ENCODE results near the gene MSI2. TPM values are rescaled to one million over a fixed set of nuclear protein-coding genes. Genes with fewer than 3 reads are reported as not detected.

Gene MSI2
- total RNA-seq, 2 donors from 2014 or later, result 30.1 to 41.1 TPM

DNA sequence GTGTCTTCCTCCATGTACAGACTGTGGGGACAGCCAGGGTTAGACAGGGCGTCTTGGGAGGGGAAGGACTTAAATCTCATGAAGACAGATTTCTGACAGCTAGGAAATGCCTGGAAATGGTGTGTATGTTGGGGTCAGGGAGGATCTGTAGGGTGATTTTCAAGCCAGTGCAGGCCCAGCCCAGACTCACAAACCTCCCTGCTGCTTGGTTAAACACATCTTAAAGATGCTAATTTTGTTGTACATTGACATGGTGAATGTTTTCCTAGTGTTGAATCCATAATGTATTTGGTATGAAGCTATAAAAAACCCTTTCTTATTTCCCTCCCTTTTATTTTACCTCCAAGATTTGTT, 250.4 kb downstream of the MSI2 start:
- Histone ChIP-seq H3K36me3 (no peaks in the 10 kb centered on the region), H3K4me1 (peaks cover 0 to 35% of the 10 kb centered on the region in 2 donors), H3K9me3 (no peaks in the 10 kb centered on the region), H3K27ac (peak overlapping the region; percentile 17 to 68), H3K27me3 (no peaks in the 10 kb centered on the region), H3K4me3 (no peak overlapping the region)
- no peak for DNase-seq (ENCODE audit: low spot score)
- no peak for TF ChIP-seq CTCF (IDR thresholded peaks at IDR 0.05)

DNA sequence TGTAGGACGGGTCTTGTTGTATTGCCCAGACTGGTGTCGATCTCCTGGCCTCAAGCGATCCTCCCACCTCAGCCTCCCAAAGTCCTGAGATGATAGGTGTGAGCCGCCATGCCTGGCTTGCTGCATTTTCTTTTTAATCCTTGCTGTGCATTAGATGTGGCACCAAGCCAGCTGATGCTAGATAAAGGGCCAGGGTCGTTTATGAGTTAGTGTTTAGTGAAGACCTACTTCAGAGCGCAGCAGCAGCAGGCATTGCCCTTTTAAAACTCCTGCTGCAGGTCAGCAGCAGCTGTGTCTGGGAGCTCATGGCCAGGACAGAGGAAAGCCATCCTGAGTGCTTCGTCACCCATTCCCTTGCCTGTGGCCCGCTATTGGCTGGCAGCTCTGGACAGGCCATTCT, 251.5 kb downstream of the MSI2 start:
- DNase-seq (ENCODE audit: low spot score), result no peak
- no peak overlapping the region for H3K27ac ChIP-seq
- H3K4me1 ChIP-seq, result peaks cover 0 to 32% of the 10 kb centered on the region in 2 donors
- no peaks in the 10 kb centered on the region for H3K27me3 ChIP-seq
- H3K9me3 ChIP-seq, result no peaks in the 10 kb centered on the region
- H3K4me3 ChIP-seq, result no peak overlapping the region
- no peaks in the 10 kb centered on the region for H3K36me3 ChIP-seq
- no peak for TF ChIP-seq CTCF (IDR thresholded peaks at IDR 0.05)

GRCh38 chr17:57508671-57509070, 252.3 kb downstream of the MSI2 start:
- no peak for DNase-seq (ENCODE audit: low spot score)
- no peaks in the 10 kb centered on the region for H3K9me3 ChIP-seq
- H3K27me3 ChIP-seq, result no peaks in the 10 kb centered on the region
- H3K36me3 ChIP-seq, result no peaks in the 10 kb centered on the region
- TF ChIP-seq CTCF (IDR thresholded peaks at IDR 0.05), result no peak
- no peak overlapping the region for H3K4me3 ChIP-seq
- H3K4me1 ChIP-seq, result peaks cover 0 to 25% of the 10 kb centered on the region in 2 donors
- no peak overlapping the region for H3K27ac ChIP-seq

GRCh38 chr17:57511475-57512123, 255.3 kb downstream of the MSI2 start:
- DNase-seq (ENCODE audit: low spot score), result no peak
- H3K27ac ChIP-seq, result no peak overlapping the region
- H3K9me3 ChIP-seq, result no peaks in the 10 kb centered on the region
- no peak overlapping the region for H3K4me3 ChIP-seq
- no peak for TF ChIP-seq CTCF (IDR thresholded peaks at IDR 0.05)
- H3K36me3 ChIP-seq, result no peaks in the 10 kb centered on the region
- peaks cover 0 to 15% of the 10 kb centered on the region in 2 donors for H3K4me1 ChIP-seq
- H3K27me3 ChIP-seq, result no peaks in the 10 kb centered on the region

DNA sequence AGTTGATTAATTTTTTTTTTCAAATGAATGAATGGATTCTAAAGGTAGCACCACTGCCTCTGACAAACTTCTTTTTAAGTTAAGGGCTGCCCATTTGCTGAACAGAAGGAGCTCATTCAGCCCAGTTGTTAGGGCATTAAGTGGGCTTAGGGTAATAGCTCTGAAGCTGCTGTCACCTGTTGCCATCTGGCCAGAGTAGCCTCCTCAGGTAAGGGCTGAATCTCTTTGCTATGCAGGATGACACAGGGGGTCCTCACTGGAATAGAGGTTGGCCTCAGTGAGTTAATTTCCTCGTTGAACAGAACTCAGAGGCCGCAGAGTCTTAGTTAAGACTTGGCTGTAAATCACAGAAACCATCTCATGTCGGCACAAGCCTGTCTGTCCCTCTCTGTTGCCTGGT, 255.9 kb downstream of the MSI2 start:
- H3K4me1 ChIP-seq, result peaks cover 0 to 16% of the 10 kb centered on the region in 2 donors
- H3K36me3 ChIP-seq, result no peaks in the 10 kb centered on the region
- H3K9me3 ChIP-seq, result no peaks in the 10 kb centered on the region
- DNase-seq (ENCODE audit: low spot score), result no peak
- H3K4me3 ChIP-seq, result no peak overlapping the region
- TF ChIP-seq CTCF (IDR thresholded peaks at IDR 0.05), result no peak
- no peaks in the 10 kb centered on the region for H3K27me3 ChIP-seq
- no peak overlapping the region for H3K27ac ChIP-seq

DNA sequence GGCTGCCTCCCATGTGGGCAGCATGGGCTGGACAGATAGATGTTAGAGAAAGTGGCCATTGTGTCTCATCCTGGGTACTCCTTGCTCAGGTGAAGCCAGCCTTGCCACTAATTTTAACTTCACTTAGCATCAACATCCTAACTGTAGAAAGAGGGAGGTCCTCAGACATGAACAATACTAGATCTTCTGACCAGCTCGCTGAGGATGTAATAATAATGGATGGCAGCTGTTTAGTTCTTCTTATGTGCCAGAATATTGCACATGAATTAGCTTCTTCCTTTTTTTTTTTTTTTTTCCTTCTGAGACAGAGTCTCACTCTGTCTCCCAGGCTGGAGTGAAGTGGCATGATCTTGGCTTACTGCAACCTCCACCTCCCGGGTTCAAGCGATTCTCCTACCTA, 256.4 kb downstream of the MSI2 start:
- H3K27me3 ChIP-seq, result no peaks in the 10 kb centered on the region
- H3K4me3 ChIP-seq, result no peak overlapping the region
- no peak overlapping the region for H3K27ac ChIP-seq
- H3K9me3 ChIP-seq, result no peaks in the 10 kb centered on the region
- TF ChIP-seq CTCF (IDR thresholded peaks at IDR 0.05), result no peak
- H3K36me3 ChIP-seq, result no peaks in the 10 kb centered on the region
- DNase-seq (ENCODE audit: low spot score), result no peak
- H3K4me1 ChIP-seq, result peaks cover 0 to 16% of the 10 kb centered on the region in 2 donors

All from right atrium auricular region (tissue), 2 donors.